KMS-11 (cell line): Measurements from ENCODE around the gene NOS1AP.

Source experiments
- H2AFZ ChIP-seq: fragments of 200-600 bp; sonication (generic); 2 replicates; pipeline ENCODE4 v1.6.1; 2016; ENCODE audit warnings: antibody characterized with exemption, mixed run types, low read depth
- H3K27ac ChIP-seq: fragments of 200-600 bp; sonication (generic); 2 replicates; pipeline ENCODE4 v1.6.1; 2016; ENCODE audit warnings: mild to moderate bottlenecking, mixed run types
- H3K27me3 ChIP-seq: fragments of 200-600 bp; sonication (generic); 2 replicates; pipeline ENCODE4 v1.6.1; 2017; ENCODE audit warnings: mild to moderate bottlenecking, low read depth, mixed run types, moderate library complexity; ENCODE audit not compliant: insufficient read depth
- H3K36me3 ChIP-seq: fragments of 200-600 bp; sonication (generic); 2 replicates; pipeline ENCODE4 v1.6.1; 2017; ENCODE audit warnings: mild to moderate bottlenecking, mixed run types; ENCODE audit not compliant: insufficient read depth
- H3K4me1 ChIP-seq: fragments of 200-600 bp; sonication (generic); 2 replicates; pipeline ENCODE4 v1.6.1; 2016; ENCODE audit warnings: mild to moderate bottlenecking, low read depth, mixed run types; ENCODE audit not compliant: poor library complexity, severe bottlenecking
- H3K4me2 ChIP-seq: fragments of 200-600 bp; sonication (generic); 2 replicates; pipeline ENCODE4 v1.7.0; 2016; ENCODE audit warnings: mild to moderate bottlenecking, mixed run types
- H3K4me3 ChIP-seq: fragments of 200-600 bp; sonication (generic); IDR thresholded peaks from 2 replicates; pipeline ENCODE4 v1.6.1; 2017; ENCODE audit warnings: low read depth, low read length, mixed read lengths; ENCODE audit not compliant: insufficient read depth
- H3K79me2 ChIP-seq: fragments of 200-600 bp; sonication (generic); 2 replicates; pipeline ENCODE4 v1.6.1; 2016; ENCODE audit warnings: low read depth, mixed run types; ENCODE audit not compliant: insufficient read depth
- H3K9ac ChIP-seq: fragments of 200-600 bp; sonication (generic); 2 replicates; pipeline ENCODE4 v1.6.1; 2016; ENCODE audit warnings: mild to moderate bottlenecking, mixed run types
- H4K20me1 ChIP-seq: fragments of 200-600 bp; sonication (generic); 2 replicates; pipeline ENCODE4 v1.6.1; 2016; ENCODE audit warnings: mild to moderate bottlenecking, mixed run types; ENCODE audit not compliant: insufficient read depth
- TF ChIP-seq, protein P1 (sequence below): fragments of 200-600 bp; sonication (generic); conservative IDR thresholded peaks from 2 replicates; pipeline ENCODE4 v1.6.1; 2017; ENCODE audit warnings: low read depth, mild to moderate bottlenecking, antibody characterized with exemption, low read length, moderate library complexity, mixed read lengths

Gene NOS1AP

DNA sequence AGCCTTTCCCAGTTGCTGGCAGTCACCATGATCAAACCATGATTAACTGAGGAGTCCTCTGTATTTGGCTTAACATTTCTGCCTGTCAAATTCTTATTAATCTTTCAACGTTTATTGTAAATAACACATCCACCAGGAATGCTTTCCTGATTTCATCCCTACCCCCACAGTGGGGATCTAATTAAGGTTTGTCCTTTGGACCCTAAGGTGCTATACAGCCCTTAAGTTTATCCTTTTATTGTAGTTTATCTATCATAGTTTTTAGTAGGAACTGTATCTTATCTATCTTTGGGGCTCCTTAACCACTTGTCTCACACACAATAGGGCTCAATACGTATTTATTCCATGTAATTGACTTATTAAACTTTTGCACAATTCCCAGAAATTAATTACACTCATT is 246.2 kb downstream of the NOS1AP start:
- no peak overlapping the region for H3K9ac ChIP-seq
- H3K4me1 ChIP-seq = no peaks in the 10 kb centered on the region
- H2AFZ ChIP-seq = no peak overlapping the region
- no peaks in the 10 kb centered on the region for H3K27me3 ChIP-seq
- H3K27ac ChIP-seq = no peak overlapping the region
- TF ChIP-seq, protein P1, sequence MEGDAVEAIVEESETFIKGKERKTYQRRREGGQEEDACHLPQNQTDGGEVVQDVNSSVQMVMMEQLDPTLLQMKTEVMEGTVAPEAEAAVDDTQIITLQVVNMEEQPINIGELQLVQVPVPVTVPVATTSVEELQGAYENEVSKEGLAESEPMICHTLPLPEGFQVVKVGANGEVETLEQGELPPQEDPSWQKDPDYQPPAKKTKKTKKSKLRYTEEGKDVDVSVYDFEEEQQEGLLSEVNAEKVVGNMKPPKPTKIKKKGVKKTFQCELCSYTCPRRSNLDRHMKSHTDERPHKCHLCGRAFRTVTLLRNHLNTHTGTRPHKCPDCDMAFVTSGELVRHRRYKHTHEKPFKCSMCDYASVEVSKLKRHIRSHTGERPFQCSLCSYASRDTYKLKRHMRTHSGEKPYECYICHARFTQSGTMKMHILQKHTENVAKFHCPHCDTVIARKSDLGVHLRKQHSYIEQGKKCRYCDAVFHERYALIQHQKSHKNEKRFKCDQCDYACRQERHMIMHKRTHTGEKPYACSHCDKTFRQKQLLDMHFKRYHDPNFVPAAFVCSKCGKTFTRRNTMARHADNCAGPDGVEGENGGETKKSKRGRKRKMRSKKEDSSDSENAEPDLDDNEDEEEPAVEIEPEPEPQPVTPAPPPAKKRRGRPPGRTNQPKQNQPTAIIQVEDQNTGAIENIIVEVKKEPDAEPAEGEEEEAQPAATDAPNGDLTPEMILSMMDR = no peak
- no peak overlapping the region for H3K4me3 ChIP-seq
- no peaks in the 10 kb centered on the region for H4K20me1 ChIP-seq
- no peak overlapping the region for H3K4me2 ChIP-seq
- H3K79me2 ChIP-seq = no peaks in the 10 kb centered on the region
- no peaks in the 10 kb centered on the region for H3K36me3 ChIP-seq

DNA sequence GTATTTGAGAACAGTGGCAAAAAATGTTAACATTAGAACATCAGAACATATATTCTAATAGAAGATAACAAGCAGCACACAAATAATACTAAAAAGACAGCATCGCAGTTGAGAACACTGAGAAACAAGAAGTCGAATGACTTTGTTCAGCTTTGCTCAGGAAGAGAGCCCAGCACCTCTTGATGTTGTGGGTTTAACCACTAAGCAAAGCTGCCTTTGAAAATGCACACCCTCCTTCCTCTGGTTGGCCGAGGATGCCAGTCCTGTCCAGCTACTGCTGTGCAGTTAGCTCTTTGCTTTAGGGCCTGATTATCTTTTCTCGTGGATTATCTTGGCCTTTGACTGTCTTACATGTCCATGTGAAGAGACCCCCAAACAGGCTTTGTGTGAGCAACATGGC is 246.7 kb downstream of the NOS1AP start:
- TF ChIP-seq, protein P1 = no peak
- Histone ChIP-seq H3K27me3 (no peaks in the 10 kb centered on the region), H4K20me1 (no peaks in the 10 kb centered on the region), H3K4me2 (no peak overlapping the region), H3K9ac (no peak overlapping the region), H3K79me2 (no peaks in the 10 kb centered on the region), H3K27ac (no peak overlapping the region), H3K4me3 (no peak overlapping the region), H3K4me1 (no peaks in the 10 kb centered on the region), H3K36me3 (no peaks in the 10 kb centered on the region), H2AFZ (no peak overlapping the region)

DNA sequence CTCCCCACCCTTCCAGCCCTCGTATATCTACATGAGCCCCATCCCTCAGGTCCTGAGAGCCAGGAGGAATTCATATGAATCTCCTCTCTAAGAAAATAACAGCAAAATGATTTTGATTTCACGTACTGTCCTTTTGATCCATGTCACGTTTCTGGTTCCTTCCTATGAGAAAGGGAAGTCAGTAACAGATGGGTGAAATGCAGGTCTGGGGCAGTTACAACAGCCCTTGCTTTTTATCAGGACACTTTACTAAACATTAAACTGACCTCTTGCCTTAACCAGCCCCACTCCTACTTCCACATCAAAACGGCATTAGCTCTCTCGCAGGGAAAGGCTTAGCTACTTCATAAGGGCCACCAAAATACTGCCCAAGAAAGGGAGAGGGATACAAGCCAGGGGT is 248.1 kb downstream of the NOS1AP start:
- Histone ChIP-seq H3K4me1 (no peaks in the 10 kb centered on the region), H3K9ac (no peak overlapping the region), H3K27ac (no peak overlapping the region), H4K20me1 (no peaks in the 10 kb centered on the region), H2AFZ (no peak overlapping the region), H3K4me3 (no peak overlapping the region), H3K79me2 (no peaks in the 10 kb centered on the region), H3K27me3 (no peaks in the 10 kb centered on the region), H3K4me2 (no peak overlapping the region), H3K36me3 (no peaks in the 10 kb centered on the region)
- TF ChIP-seq, protein P1 = no peak

DNA sequence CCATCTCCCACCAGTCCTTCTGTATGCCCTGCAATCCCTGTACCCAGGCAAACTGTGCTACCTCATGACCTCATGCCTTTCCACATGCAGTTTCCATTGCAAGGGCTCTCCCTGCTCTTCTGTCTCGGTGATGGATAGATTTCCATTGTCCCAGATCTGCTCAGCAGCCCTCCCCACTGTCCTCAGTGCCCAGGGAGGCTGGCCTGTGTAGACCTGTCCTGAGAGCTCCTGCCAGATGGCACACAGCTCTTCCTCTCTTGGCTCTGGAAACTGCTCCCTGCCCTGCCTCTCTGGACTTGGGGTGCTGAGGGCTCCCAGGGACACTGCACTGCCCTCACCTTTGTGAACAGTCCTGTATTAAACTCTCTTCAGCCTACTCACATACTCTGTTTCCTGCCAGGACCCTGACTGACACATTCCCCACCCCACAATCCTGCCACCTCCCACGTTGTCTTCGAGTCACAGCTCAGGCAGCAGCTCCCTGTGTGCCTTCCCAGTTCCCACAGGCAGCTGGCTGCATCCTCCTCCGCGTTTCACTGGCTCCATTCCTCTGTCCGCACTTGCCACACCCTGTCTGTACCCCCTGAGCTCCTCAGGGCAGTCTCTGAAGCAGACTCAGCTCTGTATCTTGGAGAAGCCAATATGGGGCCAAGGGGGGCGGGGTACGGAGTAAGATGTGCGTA is 250.1 kb downstream of the NOS1AP start:
- no peak overlapping the region for H3K4me3 ChIP-seq
- H4K20me1 ChIP-seq = no peaks in the 10 kb centered on the region
- H3K27me3 ChIP-seq = no peaks in the 10 kb centered on the region
- H3K36me3 ChIP-seq = no peaks in the 10 kb centered on the region
- H2AFZ ChIP-seq = no peak overlapping the region
- H3K27ac ChIP-seq = no peak overlapping the region
- TF ChIP-seq, protein P1 = no peak
- no peak overlapping the region for H3K9ac ChIP-seq
- peaks cover 14% of the 10 kb centered on the region for H3K4me1 ChIP-seq
- H3K79me2 ChIP-seq = no peaks in the 10 kb centered on the region
- no peak overlapping the region for H3K4me2 ChIP-seq
